ENCODE measurements around the gene HOOK2.

The HOOK2 gene

DNA sequence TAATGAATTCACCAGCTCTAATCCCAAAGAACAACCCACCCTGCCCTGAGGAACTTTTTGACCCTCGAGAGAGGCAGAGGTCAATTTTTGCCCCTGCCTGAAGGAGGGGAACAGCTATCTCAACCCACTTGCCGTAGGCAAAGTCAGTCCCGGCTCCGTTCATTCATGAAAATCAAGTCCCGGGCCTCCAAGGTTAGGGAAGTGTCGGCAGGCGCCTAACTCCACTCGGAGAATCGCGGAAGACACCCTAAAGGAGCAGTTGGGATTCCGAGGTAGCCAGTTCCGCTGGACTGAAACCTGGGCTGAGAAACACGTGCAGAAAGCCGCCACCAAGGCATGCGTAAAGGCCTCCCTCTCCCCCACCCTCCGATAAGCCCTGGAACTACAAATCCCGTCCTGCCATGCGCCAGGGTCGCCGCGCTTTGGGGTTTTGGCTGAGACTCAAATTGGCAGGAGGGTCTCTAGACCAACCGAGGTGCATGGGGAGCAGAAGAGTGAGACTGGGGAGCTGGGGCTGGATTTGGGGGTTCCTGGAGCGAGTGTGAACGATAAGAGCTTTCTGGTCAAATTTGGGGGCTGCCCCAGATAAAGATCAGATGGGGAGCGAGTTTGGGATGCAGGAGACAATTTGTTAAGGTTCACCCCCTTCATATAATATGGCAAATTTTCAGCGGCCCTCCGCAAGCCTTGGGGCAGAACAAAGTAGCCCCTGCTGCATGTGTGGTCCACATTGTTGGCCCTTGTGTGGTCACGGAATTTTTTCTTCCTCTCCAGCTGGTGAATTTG is 51.5 kb downstream of the HOOK2 start, which contains the start of gene TNPO2:
TNPO2 (minus strand) TSS at position 292 of the 786 bp plus-strand sequence. CDS start 2,955 bp downstream, outside the sequence.
- DNase-seq (ENCODE audit: extremely low spot score), result peak; percentile 71
- ChIA-PET CTCF (interaction anchor here (0.9 kb wide), 2 partner anchors 34 to 36 kb away, joined by 4 to 5 read pairs; no protein-coding TSS in a partner anchor), POLR2A (interaction anchor here (0.8 to 6.2 kb wide), 10 partner anchors 10 to 190 kb away, joined by 3 to 133 read pairs (median 4); partner anchors contain the start of genes DHPS, FBXW9, GET3 and TRIR)
- TF ChIP-seq FOXM1 (IDR thresholded peaks at IDR 0.05; ENCODE audit: borderline replicate concordance) (no peak), L3MBTL2 (conservative IDR thresholded peaks at IDR 0.05) (peak; percentile 85), ZNF384 (IDR thresholded peaks at IDR 0.05) (no peak)

GRCh38 chr19:12723381-12723640 is 52.0 kb downstream of the HOOK2 start:
- DNase-seq (ENCODE audit: extremely low spot score), result no peak
- POLR2A ChIA-PET, result interaction anchor here (0.6 to 6.2 kb wide), 12 partner anchors 8 to 190 kb away, joined by 3 to 133 read pairs (median 6); partner anchors contain the start of genes DHPS, FBXW9, GET3 and MAN2B1
- TF ChIP-seq FOXM1 (IDR thresholded peaks at IDR 0.05; ENCODE audit: borderline replicate concordance) (no peak), LEF1 (IDR thresholded peaks at IDR 0.05; ENCODE audit: borderline replicate concordance) (no peak), TARDBP (IDR thresholded peaks at IDR 0.05) (no peak), FOXK2 (IDR thresholded peaks at IDR 0.05) (no peak), L3MBTL2 (conservative IDR thresholded peaks at IDR 0.05) (no peak), NFRKB (IDR thresholded peaks at IDR 0.05) (no peak), SP1 (IDR thresholded peaks at IDR 0.05) (no peak), ELF4 (IDR thresholded peaks at IDR 0.05) (no peak), CTBP1 (IDR thresholded peaks at IDR 0.05; ENCODE audit: borderline replicate concordance) (no peak), ARNT (IDR thresholded peaks at IDR 0.05) (no peak), SUZ12 (IDR thresholded peaks at IDR 0.05) (no peak), FOXA1 (IDR thresholded peaks at IDR 0.05) (no peak), BHLHE40 (IDR thresholded peaks at IDR 0.05; ENCODE audit: borderline replicate concordance) (no peak), ZNF384 (IDR thresholded peaks at IDR 0.05) (no peak), HDGF (IDR thresholded peaks at IDR 0.05; ENCODE audit: borderline replicate concordance) (no peak)
- TF ChIP-seq, protein P1, sequence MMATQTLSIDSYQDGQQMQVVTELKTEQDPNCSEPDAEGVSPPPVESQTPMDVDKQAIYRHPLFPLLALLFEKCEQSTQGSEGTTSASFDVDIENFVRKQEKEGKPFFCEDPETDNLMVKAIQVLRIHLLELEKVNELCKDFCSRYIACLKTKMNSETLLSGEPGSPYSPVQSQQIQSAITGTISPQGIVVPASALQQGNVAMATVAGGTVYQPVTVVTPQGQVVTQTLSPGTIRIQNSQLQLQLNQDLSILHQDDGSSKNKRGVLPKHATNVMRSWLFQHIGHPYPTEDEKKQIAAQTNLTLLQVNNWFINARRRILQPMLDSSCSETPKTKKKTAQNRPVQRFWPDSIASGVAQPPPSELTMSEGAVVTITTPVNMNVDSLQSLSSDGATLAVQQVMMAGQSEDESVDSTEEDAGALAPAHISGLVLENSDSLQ (IDR thresholded peaks at IDR 0.05), result no peak
- CTCF ChIA-PET, result interaction anchor here (0.9 kb wide), 2 partner anchors 34 to 37 kb away, joined by 4 to 5 read pairs; no protein-coding TSS in a partner anchor

- TF ChIP-seq ZNF384 (IDR thresholded peaks at IDR 0.05) (peak; percentile 97), FOXM1 (IDR thresholded peaks at IDR 0.05; ENCODE audit: borderline replicate concordance) (no peak), FOXA1 (IDR thresholded peaks at IDR 0.05) (no peak), FOXK2 (IDR thresholded peaks at IDR 0.05) (no peak), ELF4 (IDR thresholded peaks at IDR 0.05) (0 out of 2 replicates have a peak, but pooled peaks have one; percentile 24), CTBP1 (IDR thresholded peaks at IDR 0.05; ENCODE audit: borderline replicate concordance) (no peak), SUZ12 (IDR thresholded peaks at IDR 0.05) (no peak), TARDBP (IDR thresholded peaks at IDR 0.05) (no peak), HDGF (IDR thresholded peaks at IDR 0.05; ENCODE audit: borderline replicate concordance) (no peak), L3MBTL2 (conservative IDR thresholded peaks at IDR 0.05) (peak; percentile 56; the same call in 1 of the 2 replicates), BHLHE40 (IDR thresholded peaks at IDR 0.05; ENCODE audit: borderline replicate concordance) (no peak)
- ChIA-PET CTCF (interaction anchor here (0.9 to 1.3 kb wide), 3 partner anchors 11 to 37 kb away, joined by 3 to 5 read pairs (median 4); no protein-coding TSS in a partner anchor), POLR2A (interaction anchor here (0.6 to 6.2 kb wide), 15 partner anchors 8 to 191 kb away, joined by 3 to 133 read pairs (median 5); partner anchors contain the start of genes DHPS, FBXW9, GET3 and MAN2B1)
- DNase-seq (ENCODE audit: extremely low spot score), result peak; percentile 90
Observed at GRCh38 chr19:12722566-12723380, 52.6 kb downstream of the HOOK2 start.

GRCh38 chr19:12721656-12722565 is 53.4 kb downstream of the HOOK2 start:
- POLR2A ChIA-PET, result interaction anchor here (0.6 to 6.2 kb wide), 14 partner anchors 8 to 84 kb away, joined by 3 to 133 read pairs (median 5); partner anchors contain the start of genes DHPS, GET3, JUNB and RNASEH2A
- no peak for TF ChIP-seq ELF4 (IDR thresholded peaks at IDR 0.05)
- TF ChIP-seq BHLHE40 (IDR thresholded peaks at IDR 0.05; ENCODE audit: borderline replicate concordance), result no peak
- TF ChIP-seq FOXK2 (IDR thresholded peaks at IDR 0.05), result no peak
- TF ChIP-seq SP1 (IDR thresholded peaks at IDR 0.05), result no peak
- TF ChIP-seq CTBP1 (IDR thresholded peaks at IDR 0.05; ENCODE audit: borderline replicate concordance), result no peak
- TF ChIP-seq L3MBTL2 (conservative IDR thresholded peaks at IDR 0.05), result no peak
- TF ChIP-seq LEF1 (IDR thresholded peaks at IDR 0.05; ENCODE audit: borderline replicate concordance), result no peak
- no peak for TF ChIP-seq SUZ12 (IDR thresholded peaks at IDR 0.05)
- TF ChIP-seq NFRKB (IDR thresholded peaks at IDR 0.05), result no peak
- TF ChIP-seq, protein P1 (IDR thresholded peaks at IDR 0.05), result no peak
- no peak for TF ChIP-seq TARDBP (IDR thresholded peaks at IDR 0.05)
- TF ChIP-seq ARNT (IDR thresholded peaks at IDR 0.05), result no peak
- DNase-seq (ENCODE audit: extremely low spot score), result peak; percentile 56
- CTCF ChIA-PET, result interaction anchor here (0.9 to 1.3 kb wide), 2 partner anchors 12 to 37 kb away, joined by 3 read pairs; no protein-coding TSS in a partner anchor
